ENCODE data around the gene PRC1.

Gene PRC1

DNA sequence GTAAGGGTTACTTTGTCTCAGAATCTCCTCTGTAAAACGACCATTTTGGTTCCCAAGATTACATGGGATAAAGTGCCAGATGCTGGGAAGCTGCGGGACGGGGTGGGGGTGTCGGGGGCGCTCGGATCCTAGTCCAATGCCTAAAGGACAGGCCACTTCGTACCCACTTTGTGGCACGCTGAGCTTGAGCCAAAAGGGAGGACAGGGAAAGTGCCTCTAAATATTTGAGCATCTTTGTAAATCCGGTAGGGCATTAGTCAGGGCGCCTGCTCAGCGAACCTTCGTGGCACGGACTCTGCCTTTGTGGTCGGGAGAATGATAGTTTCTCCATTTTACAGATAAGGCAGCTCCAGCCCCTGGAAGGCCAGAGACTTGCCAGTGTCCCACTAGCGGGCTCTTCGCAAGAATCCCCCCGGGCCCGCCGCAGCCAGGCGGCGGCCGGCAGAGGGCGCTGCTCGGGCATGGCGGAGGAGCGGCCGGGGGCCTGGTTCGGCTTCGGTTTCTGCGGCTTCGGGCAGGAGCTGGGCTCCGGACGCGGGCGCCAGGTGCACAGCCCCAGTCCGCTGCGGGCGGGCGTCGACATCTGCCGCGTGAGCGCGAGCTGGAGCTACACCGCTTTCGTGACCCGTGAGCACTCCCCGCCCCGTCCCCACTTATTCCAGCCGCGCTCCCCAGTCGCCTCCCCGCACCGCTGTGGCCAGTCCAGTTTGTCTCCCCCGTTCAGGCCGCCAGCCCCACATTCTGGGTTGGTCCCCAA, 37.9 kb downstream of the PRC1 start:
- in situ Hi-C loops (cut with HindIII; ENCODE audit: low sequenced_read_pairs): no loop called here

DNA sequence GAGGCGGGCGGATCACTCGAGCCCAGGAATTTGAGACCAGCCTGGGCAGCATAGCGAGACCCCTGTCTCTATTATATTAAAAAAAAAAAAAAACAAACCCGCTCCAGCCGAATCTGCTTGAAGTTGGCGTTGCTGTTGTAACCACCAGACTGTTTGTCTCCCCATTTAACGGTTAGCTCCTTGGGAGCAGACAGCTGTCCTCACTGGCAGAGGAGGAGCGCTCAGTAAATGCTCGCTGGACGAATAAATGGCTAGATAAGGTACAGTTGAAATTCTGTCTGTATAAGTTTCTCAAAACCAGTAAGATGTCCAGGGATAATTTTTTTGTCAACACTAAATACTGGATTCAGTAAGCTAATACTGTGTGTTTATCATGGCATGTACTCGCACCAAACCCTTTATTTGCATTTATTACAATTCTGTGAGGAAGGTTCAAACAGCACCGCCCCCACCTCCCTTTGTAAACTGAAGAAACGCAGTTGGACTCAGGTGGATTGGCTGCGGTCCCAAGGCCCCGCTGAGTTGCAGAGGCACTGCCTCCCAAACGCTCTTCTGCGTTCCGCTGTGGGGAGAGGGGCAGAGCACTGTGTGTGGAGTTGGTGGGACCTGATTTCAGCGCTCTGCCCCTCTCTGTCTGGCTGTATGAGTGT, 38.6 kb downstream of the PRC1 start:
- in situ Hi-C loops (cut with HindIII; ENCODE audit: low sequenced_read_pairs): no loop called here

DNA sequence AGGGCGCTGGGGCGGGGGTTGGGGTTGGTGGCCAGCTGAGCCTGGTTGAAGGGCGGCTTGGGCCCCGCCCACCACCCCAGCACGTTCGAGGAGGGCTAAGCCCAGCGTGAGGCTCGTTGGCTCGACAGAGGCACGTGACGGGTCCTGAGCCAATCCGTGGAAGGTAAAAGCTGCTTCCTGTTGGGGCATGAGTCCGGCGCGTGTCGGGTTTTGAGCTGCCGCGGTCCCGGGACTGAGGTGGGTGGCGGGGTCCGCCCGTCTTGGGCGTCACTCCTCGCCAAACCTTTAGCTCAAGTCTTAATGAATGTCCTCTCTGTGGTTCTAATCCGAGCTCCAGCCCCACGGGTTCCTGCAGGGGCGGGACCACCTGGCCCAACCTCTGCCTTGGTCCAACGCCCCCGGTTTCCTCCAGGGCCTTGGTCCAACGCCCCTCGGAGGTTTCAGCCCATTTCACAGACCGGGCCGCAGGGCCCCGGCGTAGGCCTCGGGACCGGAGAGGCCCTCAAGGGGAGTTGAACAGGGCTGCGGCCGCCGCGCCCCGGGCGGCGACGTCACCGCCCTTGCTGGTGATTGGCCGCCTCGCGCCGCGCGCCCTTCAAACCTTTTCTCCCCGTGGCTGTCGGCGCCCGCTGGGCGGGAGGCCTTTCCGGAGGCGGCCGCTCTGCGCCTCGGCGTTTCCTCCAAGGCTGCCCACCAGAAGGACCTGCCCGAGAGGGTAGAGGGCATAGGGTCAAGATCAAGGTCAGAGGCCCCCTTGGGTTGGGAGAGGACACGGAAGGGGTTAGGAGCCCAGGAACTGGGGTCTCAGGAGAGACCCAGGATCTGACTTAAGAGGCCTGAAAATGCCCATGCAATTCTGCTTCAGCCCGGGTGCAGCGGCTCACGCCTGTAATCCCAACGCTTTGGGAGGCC, 39.4 kb downstream of the PRC1 start, which contains the start of gene RCCD1:
Gene RCCD1, plus strand, starts transcription at position 173 of the 912 bp plus-strand sequence. CDS start 1,851 bp downstream, outside the sequence.
- in situ Hi-C loops (cut with HindIII; ENCODE audit: low sequenced_read_pairs): no loop called here

DNA sequence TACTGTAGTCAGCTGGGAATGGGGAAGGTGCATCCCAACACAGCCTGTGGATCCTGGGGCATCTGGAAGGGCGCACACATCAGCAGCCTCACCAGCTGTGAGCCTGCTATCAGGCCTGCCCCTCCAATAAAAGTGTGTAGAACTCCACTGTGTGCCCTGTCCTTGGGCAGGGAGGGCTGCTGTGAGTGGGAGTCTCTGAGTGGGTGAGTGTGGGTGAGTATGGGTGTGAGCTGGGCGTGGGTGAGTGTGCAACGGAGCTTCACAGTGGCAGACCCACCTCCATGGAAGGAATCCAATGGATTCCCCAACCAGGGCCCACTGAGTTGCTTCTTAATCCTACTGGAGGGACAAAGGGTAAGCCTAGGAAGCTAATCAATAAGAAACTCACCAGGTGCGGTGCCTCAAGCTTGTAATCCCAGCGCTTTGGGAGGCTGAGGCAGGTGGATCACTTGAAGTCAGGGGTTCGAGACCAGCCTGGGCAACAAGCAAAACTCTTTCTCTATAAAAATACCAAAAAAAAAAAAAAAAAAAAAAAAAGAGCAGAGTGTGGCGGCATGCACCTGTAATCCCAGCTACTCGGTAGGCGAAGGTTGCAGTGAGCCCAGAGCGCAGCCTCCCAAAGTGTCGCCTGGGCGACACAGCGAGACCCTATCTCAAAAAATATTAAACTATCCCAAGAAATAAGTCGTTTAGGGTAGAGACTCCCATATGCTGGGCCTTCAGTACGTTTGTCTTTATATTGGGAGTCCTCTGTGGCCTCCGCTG, 40.2 kb downstream of the PRC1 start:
- in situ Hi-C loops (cut with HindIII; ENCODE audit: low sequenced_read_pairs): no loop called here

DNA sequence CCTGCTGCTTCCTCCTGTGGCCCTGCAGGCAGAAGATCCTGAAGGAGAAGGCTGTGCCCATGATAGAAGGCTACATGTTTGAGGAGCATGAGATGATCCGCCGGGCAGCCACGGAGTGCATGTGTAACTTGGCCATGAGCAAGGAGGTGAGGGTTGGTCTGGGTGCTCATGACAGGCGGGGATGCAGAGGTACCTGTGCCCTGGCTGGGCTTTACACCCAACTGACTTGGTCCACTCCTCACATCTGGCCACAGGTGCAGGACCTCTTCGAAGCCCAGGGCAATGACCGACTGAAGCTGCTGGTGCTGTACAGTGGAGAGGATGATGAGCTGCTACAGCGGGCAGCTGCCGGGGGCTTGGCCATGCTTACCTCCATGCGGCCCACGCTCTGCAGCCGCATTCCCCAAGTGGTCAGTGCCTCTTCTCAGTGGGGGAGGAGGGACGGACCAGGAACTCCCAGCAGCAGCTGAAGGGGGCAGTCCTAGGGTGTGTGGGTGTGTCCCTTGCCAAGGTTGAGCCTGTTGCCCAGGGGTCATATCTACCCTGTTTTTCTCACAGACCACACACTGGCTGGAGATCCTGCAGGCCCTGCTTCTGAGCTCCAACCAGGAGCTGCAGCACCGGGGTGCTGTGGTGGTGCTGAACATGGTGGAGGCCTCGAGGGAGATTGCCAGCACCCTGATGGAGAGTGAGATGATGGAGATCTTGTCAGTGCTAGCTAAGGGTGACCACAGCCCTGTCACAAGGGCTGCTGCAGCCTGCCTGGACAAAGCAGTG, 41.2 kb downstream of the PRC1 start:
- in situ Hi-C loops (cut with HindIII; ENCODE audit: low sequenced_read_pairs): no loop called here

DNA sequence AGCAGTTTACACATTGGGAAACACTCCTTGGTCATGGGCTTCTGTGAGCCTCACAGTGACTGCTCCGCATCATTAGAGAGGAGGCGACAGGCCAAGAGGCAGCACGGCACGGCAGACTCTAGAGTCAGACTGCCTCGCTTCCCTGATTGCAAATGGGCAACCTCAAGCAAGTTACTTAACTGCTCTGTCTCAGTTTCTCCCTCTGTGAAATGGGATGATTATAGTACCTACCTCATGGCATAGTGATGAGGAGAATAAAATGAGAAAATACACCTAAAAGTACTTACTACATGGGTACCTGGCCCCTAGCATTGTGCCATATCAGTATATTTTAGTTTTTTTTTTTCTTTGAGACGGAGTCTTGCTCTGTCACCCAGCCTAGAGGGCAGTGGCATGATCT, 43.7 kb downstream of the PRC1 start:
- in situ Hi-C loops (cut with HindIII; ENCODE audit: low sequenced_read_pairs): no loop called here

DNA sequence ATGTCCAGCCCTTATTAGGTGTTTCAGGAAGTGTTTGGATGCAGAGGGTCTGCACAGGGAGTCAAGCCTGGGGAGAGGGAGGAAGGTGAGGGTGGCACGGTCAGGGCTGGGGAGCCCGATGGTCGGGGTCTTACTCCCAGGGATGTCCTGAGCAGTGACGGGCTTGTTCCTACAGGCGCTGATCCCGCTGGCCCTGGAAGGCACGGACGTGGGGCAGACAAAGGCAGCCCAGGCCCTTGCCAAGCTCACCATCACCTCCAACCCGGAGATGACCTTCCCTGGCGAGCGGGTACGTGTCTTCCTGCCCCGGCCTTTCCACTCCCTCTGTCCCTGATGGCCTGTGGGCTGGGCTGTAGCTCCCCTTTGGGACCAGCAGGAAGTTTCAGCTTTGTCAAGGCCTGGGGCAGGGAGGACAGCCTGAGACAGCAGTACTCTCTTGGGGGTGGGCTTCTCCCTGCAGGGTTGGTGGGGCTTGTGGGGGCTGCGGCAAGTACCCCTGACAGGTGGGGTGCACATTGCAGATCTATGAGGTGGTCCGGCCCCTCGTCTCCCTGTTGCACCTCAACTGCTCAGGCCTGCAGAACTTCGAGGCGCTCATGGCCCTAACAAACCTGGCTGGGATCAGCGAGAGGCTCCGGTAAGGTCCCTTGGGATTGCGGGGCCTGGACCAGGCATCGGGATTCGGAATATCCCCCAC, 44.2 kb downstream of the PRC1 start:
- in situ Hi-C loops (cut with HindIII; ENCODE audit: low sequenced_read_pairs): loop anchor here (25.0 kb wide), 1 partner anchor 463 kb away; no protein-coding TSS in a partner anchor

DNA sequence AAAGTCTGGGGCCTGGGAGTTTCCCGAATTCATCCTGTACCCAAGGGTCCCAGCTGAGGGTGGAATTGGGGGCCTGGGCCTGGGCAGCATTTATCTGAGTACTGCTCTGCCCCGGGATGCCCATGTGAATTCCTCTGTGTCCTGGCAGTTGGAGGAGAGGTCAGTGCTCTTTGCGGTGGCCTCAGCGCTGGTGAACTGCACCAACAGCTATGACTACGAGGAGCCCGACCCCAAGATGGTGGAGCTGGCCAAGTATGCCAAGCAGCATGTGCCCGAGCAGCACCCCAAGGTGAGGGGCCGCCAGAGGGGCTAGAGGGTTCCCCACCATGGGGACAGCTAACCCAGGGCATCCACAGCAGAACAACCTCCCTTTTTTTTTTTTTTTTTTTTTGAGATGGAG, 45.8 kb downstream of the PRC1 start:
- in situ Hi-C loops (cut with HindIII; ENCODE audit: low sequenced_read_pairs): loop anchor here (25.0 kb wide), 1 partner anchor 461 kb away; no protein-coding TSS in a partner anchor

DNA sequence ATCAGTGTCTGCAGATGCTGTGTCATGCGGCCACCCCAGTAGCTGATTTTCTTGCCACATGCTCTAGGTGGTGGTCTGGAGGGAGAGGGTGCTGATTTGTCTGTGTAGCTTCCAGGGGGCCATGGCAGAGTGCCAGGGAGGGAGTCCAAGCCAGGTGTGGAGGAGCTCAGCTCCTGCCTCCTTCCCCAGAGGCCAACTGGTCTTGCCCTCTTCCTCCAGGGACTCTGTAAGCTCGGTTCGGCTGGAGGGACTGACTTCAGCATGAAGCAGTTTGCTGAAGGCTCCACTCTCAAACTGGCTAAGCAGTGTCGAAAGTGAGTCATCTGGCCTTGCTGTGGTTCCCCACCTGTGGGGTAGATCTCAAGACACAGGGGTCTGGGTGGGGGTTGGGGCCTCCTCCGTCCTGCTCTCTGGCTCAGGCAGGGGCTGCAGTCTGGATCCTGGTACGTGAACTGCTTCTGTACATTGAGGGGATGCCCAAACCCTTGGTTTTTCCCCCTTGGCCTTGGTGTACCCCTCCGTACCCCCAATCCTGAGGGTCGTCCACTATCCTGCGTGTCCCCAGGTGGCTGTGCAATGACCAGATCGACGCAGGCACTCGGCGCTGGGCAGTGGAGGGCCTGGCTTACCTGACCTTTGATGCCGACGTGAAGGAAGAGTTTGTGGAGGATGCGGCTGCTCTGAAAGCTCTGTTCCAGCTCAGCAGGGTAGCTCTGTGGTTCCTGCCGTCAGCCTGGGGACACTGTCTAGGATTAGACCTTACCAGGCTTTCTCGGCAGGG, 46.6 kb downstream of the PRC1 start:
- in situ Hi-C loops (cut with HindIII; ENCODE audit: low sequenced_read_pairs): loop anchor here (25.0 kb wide), 1 partner anchor 460 kb away; no protein-coding TSS in a partner anchor

DNA sequence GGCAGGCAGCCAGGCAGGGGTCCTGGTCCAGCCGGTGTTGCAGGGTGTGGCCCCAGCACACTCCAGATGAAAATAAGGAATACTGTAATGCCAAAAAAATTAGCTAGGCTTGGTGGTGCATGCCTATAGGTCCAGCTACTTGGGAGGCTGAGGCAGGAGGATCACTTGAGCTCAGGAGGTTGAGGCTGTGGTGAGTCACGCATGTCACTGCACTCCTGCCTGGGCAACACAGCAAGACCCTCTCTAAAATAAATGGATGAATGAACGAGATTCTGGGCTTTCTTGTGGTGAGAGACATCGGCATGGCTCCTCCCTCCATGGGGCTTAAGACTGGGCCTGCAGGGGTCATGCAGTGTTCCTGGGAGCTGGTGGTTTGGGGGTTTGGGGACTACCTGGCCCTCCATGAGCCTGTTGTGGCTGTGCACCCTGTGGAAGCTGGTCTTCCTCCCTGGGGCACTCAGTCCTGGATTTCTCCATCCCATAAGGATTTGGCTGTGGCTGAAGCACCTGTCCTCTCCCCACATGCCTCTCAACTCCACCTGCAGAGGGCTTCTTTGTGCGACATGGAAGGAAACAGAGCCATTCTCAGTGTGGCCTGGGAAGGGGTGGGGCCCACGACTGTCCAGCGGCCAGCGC, 47.3 kb downstream of the PRC1 start:
- in situ Hi-C loops (cut with HindIII; ENCODE audit: low sequenced_read_pairs): loop anchor here (25.0 kb wide), 1 partner anchor 460 kb away; no protein-coding TSS in a partner anchor

DNA sequence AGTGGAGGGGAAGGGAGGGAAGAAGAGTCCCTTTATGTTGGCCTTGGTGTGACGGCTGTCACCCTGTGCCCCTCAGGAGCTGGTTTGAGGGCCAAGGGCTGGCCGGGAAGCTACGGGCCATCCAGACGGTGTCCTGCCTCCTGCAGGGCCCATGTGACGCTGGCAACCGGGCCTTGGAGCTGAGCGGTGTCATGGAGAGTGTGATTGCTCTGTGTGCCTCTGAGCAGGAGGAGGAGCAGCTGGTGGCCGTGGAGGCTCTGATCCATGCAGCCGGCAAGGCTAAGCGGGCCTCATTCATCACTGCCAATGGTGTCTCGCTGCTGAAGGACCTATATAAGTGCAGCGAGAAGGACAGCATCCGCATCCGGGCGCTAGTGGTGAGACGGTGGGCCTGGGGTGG, 47.8 kb downstream of the PRC1 start:
- in situ Hi-C loops (cut with HindIII; ENCODE audit: low sequenced_read_pairs): loop anchor here (25.0 kb wide), 1 partner anchor 459 kb away; no protein-coding TSS in a partner anchor

DNA sequence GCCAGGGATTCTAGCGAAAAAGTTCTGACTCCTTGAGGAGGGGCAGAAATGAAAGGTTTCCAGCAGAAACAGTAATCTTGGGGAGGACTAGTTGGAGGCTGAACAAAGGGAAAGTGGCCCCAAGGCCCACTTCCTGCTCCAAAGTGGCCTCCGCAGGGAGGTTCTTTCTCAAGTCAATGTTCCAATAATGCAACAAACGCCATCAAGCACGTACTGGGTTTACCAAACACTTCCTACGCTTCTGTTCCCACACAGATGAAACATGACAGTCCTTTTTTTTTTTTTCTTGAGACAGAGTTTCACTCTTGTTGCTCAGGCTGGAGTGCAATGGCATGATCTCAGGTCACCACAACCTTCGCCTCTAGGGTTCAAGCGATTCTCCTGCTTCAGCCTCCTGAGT, 49.2 kb downstream of the PRC1 start:
- in situ Hi-C loops (cut with HindIII; ENCODE audit: low sequenced_read_pairs): loop anchor here (25.0 kb wide), 1 partner anchor 458 kb away; no protein-coding TSS in a partner anchor

DNA sequence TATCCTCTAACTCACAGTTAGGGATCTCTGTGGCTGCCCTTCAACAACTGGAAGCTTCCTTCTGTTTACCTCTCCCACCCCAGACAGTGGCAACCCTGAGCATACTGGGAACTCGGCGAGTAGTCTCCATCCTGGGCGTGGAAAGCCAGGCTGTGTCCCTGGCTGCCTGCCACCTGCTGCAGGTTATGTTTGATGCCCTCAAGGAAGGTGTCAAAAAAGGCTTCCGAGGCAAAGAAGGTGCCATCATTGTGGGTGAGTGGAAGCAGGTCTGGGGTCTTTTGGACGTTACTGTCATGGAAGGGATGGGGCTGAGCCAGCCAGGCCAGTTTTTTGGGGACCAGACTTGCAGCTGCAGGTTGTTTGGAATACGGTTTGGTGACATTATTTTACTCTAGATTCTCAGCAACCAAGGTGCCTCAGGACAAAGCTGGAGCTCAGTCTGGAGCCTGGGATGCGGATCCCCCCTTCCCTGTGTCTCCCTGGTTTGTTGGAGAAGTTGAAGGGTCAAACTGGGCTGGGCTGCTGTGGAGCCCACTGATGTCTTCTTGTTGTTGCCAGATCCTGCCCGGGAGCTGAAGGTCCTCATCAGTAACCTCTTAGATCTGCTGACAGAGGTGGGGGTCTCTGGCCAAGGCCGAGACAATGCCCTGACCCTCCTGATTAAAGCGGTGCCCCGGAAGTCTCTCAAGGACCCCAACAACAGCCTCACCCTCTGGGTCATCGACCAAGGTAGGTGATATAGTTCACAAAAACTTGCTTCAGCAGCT, 51.8 kb downstream of the PRC1 start:
- in situ Hi-C loops (cut with HindIII; ENCODE audit: low sequenced_read_pairs): loop anchor here (25.0 kb wide), 1 partner anchor 455 kb away; no protein-coding TSS in a partner anchor

DNA sequence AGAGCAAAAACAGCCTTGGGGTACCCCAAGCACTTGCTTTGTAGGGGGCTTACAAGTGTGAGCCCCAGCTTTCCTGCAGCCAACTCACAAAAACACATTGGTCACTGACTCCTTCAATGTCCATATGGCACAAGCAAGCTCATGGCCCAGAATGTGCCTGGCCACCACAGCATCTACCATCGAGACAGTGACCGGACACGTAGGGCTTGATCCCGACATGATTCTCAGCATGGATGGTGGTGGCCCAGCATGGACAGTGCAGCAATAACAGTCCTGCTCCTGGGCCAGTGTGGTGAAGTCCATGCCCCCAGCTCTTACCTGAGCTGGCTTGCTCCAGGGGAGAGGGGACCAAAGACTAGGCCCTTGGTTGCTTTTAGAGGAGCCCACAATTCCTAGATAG, 53.3 kb downstream of the PRC1 start:
- in situ Hi-C loops (cut with HindIII; ENCODE audit: low sequenced_read_pairs): loop anchor here (25.0 kb wide), 1 partner anchor 454 kb away; no protein-coding TSS in a partner anchor

DNA sequence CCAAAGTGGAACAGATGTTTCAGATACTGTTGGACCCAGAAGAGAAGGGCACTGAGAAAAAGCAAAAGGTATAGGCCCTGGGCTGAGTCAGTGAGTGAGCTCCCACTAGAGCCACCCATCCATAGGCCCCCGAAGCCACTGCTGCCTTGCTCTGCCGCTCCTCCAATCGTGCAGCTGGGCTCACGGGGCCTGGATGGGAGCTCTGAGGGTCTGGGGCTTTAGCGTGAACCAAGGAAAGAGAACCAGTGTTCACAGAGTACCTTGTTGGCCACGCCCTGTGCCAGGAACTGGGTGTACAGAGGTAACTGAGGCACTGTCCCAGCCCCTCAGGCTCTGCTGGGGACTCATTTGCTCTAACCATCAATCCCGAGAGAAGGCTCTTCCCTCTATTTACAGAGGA, 54.6 kb downstream of the PRC1 start:
- in situ Hi-C loops (cut with HindIII; ENCODE audit: low sequenced_read_pairs): loop anchor here (25.0 kb wide), 1 partner anchor 452 kb away; no protein-coding TSS in a partner anchor

DNA sequence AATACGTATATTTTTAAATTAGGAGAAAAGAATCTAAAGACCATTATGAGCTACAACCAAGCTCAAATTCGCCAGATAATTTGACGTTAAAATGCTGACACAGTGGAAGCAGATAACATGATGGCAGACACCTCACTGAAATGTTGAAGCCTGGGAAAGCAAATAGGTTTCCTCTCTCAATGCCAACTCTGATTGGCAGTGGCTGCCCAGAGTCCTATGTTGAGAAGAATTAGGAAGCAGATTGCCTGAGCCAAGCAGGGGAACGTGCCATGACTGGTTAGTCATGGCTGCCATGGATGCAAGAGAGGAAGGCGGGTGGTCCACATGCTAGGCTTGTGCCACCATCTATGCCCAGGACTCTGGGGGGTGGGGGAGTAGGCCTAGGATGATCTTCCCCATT, 56.1 kb downstream of the PRC1 start:
- in situ Hi-C loops (cut with HindIII; ENCODE audit: low sequenced_read_pairs): loop anchor here (25.0 kb wide), 1 partner anchor 451 kb away; no protein-coding TSS in a partner anchor
